Fibroblast of mammary gland (primary cell): Measurements from ENCODE around the gene LMAN2.
A peak's percentile ranks its signal among the peaks of the same experiment; 100 is the strongest.

Source experiments
- DNase-seq: peaks from one replicate; pipeline ENCODE4 v3.0.0-alpha.2; 2010; ENCODE audit warnings: low read depth
- H3K4me3 ChIP-seq: 2 replicates; pipeline ENCODE4 v1.5.1; 2011; ENCODE audit warnings: low read depth, mild to moderate bottlenecking, low read length, moderate library complexity; ENCODE audit not compliant: control insufficient read depth
- TF ChIP-seq, protein P1 (sequence below): conservative IDR thresholded peaks from 2 replicates; pipeline ENCODE4 v1.5.1; 2011; ENCODE audit warnings: low read depth, low read length, inconsistent platforms; ENCODE audit not compliant: control insufficient read depth, insufficient read depth

The LMAN2 gene

DNA sequence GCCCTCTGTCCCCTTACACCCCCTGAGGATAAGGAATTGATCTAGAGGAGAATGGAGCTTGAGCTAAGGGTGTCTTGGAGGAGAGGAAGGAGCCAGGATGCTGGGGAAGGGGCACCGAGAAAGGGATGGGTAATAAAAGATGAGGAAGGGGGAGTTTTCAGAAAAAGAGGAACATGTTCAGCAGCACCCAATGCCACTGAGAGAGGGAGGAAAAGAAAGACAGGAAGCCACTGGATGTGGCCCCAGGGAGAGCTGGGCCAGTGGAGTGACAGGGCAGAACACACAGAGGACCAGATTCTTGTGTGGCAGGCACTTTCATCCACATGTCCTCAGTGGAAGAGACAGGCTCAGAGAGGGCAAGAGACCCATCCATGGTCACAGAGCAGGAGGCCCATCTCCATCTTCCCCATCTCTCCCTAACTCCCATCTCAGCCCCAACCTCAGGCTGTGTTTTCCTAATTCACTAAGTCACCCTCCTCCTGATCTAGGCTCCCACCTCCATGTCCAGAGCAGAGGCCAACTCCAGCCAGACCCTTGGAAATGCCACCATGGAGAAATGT is 41.8 kb upstream of the LMAN2 start:
- H3K4me3 ChIP-seq, result no peak overlapping the region
- TF ChIP-seq, protein P1, sequence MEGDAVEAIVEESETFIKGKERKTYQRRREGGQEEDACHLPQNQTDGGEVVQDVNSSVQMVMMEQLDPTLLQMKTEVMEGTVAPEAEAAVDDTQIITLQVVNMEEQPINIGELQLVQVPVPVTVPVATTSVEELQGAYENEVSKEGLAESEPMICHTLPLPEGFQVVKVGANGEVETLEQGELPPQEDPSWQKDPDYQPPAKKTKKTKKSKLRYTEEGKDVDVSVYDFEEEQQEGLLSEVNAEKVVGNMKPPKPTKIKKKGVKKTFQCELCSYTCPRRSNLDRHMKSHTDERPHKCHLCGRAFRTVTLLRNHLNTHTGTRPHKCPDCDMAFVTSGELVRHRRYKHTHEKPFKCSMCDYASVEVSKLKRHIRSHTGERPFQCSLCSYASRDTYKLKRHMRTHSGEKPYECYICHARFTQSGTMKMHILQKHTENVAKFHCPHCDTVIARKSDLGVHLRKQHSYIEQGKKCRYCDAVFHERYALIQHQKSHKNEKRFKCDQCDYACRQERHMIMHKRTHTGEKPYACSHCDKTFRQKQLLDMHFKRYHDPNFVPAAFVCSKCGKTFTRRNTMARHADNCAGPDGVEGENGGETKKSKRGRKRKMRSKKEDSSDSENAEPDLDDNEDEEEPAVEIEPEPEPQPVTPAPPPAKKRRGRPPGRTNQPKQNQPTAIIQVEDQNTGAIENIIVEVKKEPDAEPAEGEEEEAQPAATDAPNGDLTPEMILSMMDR, result no peak
- no peak for DNase-seq

DNA sequence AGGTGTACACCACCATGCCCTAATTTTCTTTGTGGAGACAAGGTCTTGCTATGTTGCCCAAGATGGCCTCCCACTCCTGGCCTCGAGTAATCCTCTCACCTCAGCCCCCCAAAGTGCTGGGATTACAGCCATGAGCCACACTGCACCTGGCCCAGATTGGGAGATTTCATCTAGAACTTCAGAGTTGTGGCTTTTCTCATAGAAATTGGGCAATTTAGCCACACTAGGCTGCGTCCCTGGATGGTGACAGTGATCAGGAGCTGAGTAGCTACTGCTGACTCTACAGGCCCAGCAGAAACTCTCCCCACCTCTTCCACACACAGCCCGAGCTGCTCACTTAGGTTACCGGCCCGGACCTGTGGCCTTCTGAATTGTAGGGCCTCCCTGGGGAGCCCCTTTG is 41.3 kb upstream of the LMAN2 start:
- no peak overlapping the region for H3K4me3 ChIP-seq
- DNase-seq, result no peak
- TF ChIP-seq, protein P1, result no peak

DNA sequence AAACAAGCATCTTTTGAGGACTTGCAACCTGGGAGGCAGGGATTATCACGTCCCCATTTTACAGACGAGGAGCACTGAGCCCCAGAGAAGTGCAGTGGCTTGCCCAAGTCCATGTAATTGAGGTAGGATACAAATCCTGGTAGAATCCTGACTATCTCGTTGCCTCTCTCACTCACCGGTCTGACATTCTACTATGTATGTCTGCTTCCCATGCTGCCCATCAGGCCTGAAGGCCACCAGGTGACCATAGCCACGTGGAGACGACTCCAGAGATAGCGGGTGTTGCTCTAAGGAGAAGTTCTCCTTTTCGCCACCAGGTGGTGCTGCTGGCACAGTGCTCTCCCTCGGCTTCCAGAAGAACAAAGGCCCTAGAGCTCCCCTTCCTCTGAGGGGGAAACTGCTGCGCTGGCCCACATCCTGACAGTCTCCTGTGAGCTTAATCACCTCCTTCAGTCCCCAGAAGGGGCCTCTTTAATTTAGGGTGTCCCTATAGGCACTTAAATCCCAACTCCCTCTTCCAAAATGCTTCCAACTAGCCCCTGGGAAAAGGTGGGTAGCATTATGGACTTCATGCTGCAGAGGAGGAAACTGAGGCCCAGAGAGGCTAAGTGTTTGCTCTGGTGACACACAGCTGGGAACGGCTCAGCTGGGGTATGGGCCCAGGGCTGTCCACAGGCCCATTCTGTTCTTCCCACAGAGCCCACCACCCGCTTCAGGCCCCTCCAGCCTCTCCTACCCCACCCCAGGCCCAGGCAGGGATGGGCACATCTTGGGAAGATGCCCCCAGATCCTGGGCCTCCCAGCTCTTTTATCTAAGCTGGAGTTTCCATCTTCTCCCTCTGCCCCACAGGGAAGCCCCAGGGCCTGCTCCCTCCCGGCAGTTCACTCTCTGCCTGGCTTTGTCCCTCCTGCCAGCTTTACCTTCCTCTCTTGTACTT is 39.2 kb upstream of the LMAN2 start:
- DNase-seq, result peak; percentile 81
- no peak overlapping the region for H3K4me3 ChIP-seq
- TF ChIP-seq, protein P1, result peak; percentile 92

DNA sequence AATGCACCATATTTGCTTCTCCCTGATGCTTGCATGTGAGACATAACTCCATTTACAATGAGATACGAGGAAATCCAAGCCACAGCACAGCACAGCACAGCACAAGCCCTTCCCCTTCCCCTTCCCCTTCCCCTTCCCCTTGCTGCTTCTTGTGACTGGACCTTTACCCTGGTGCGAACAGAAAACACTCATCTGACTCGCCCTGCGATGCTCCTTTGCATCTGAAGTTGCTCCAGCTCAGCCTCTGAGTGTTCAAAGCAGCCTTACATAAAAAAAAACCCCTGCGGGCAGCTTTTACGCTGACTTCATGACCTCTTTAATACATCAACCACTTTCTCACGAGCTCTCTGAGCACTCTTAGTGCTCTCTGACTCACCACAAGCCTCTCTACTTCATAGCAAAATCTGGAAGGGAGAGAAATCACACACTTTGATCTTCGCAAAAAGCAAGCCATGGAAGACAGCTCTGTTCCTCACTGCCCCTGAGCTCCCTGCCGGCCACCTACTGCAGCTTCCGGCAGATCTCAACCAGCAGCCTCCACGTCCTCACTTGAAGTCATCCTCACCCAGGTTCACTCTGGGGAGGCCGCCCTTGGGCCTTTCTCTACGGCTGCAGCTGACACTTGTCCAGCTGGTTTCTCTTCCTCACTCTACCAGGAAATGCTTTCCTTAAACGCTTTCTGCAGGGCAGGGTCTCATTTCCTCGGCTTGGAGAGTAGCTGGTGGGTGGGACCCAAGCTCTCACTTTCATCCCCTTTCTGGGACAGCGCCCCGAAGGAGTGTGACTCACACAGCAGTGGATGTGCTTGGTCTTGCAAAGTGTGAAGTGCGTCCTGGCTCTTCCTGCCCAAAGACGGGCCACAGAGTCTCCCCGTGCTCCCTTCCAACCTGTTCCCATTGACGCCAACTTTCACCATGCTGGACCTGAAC is 38.0 kb upstream of the LMAN2 start:
- TF ChIP-seq, protein P1, result no peak
- peak; percentile 96 for DNase-seq

GRCh38 chr5:177388521-177389052 is 37.1 kb upstream of the LMAN2 start:
- DNase-seq, result no peak
- TF ChIP-seq, protein P1, result no peak
- H3K4me3 ChIP-seq, result no peak overlapping the region

More for the DNA sequence above, 38.0 kb upstream of the LMAN2 start:
- no peak overlapping the region for H3K4me3 ChIP-seq

GRCh38 chr5:177387405-177387804 is 35.9 kb upstream of the LMAN2 start:
- TF ChIP-seq, protein P1, result no peak
- DNase-seq, result no peak
- H3K4me3 ChIP-seq, result no peak overlapping the region
